Mesothelial cell of epicardium (in vitro differentiated cells): ENCODE results near the gene GLOD4. TPM values are rescaled to one million over a fixed set of nuclear protein-coding genes. Genes with fewer than 3 reads are reported as not detected.
"Not testable (repeated sequence)": the region's sequence is repeated elsewhere in the genome, so short reads cannot be mapped to it uniquely, and the experiment has no call there.

ENCODE experiments used
- DNase-seq, 2 experiments: peaks; one replicate each; pipeline ENCODE4 v3.0.0; 2021; ENCODE audit warnings: low spot score in 2 of 2; ENCODE audit not compliant: unreplicated experiment in 2 of 2
- H3K27ac Mint-ChIP-seq: 2 replicates; pipeline ENCODE4 v1.8.0; 2021; ENCODE audit warnings: mixed read lengths
- H3K27me3 Mint-ChIP-seq: 2 replicates; pipeline ENCODE4 v1.8.0; 2021; ENCODE audit warnings: low read depth, mixed read lengths
- H3K36me3 Mint-ChIP-seq: 2 replicates; pipeline ENCODE4 v1.8.0; 2021; ENCODE audit warnings: mixed read lengths
- H3K4me1 Mint-ChIP-seq: 2 replicates; pipeline ENCODE4 v1.8.0; 2021; ENCODE audit warnings: mixed read lengths
- H3K4me3 Mint-ChIP-seq: 2 replicates; pipeline ENCODE4 v1.8.0; 2021; ENCODE audit warnings: mild to moderate bottlenecking, moderate library complexity, mixed read lengths
- H3K9me3 Mint-ChIP-seq: 2 replicates; pipeline ENCODE4 v1.8.0; 2021; ENCODE audit warnings: mixed read lengths
- CTCF ChIP-seq: fragments of 200-600 bp; sonication (generic); IDR thresholded peaks from one replicate; pipeline ENCODE4 v1.5.0; 2021; ENCODE audit warnings: antibody characterized with exemption; ENCODE audit not compliant: unreplicated experiment
- total RNA-seq: library from RNA; stranded (reverse); gene quantifications from 3 replicates; pipeline ENCODE4 v1.2.1, GENCODE V29; 2021

The GLOD4 gene
- total RNA-seq, 1 donor from 2014 or later = 72.1 TPM

GRCh38 chr17:773467-774312, 8.4 kb downstream of the GLOD4 start:
- Mint-ChIP-seq H3K27me3 (no peaks in the 10 kb centered on the region), H3K4me1 (no peaks in the 10 kb centered on the region), H3K4me3 (no peak overlapping the region), H3K27ac (peak overlapping the region; percentile 34), H3K36me3 (peaks cover 52% of the 10 kb centered on the region), H3K9me3 (no peaks in the 10 kb centered on the region)
- TF ChIP-seq CTCF = no peak
- no peak for DNase-seq

- H3K4me1 Mint-ChIP-seq = no peaks in the 10 kb centered on the region
- DNase-seq = no peak
- no peak overlapping the region for H3K27ac Mint-ChIP-seq
- H3K4me3 Mint-ChIP-seq = no peak overlapping the region
- no peak for TF ChIP-seq CTCF
- H3K9me3 Mint-ChIP-seq = no peaks in the 10 kb centered on the region
- peaks cover 52% of the 10 kb centered on the region for H3K36me3 Mint-ChIP-seq
- no peaks in the 10 kb centered on the region for H3K27me3 Mint-ChIP-seq
Observed at GRCh38 chr17:773016-773415, 9.1 kb downstream of the GLOD4 start.

- H3K27ac Mint-ChIP-seq = no peak overlapping the region
- H3K27me3 Mint-ChIP-seq = no peaks in the 10 kb centered on the region
- H3K4me1 Mint-ChIP-seq = no peaks in the 10 kb centered on the region
- no peak for TF ChIP-seq CTCF
- H3K9me3 Mint-ChIP-seq = no peaks in the 10 kb centered on the region
- no peak for DNase-seq
- no peak overlapping the region for H3K4me3 Mint-ChIP-seq
- peaks cover 38% of the 10 kb centered on the region for H3K36me3 Mint-ChIP-seq
Observed at GRCh38 chr17:767076-767475, 15.0 kb downstream of the GLOD4 start.

GRCh38 chr17:760371-760770, 21.7 kb downstream of the GLOD4 start:
- H3K4me1 Mint-ChIP-seq = peaks cover 11% of the 10 kb centered on the region
- no peaks in the 10 kb centered on the region for H3K27me3 Mint-ChIP-seq
- peaks cover 3% of the 10 kb centered on the region for H3K9me3 Mint-ChIP-seq
- no peak overlapping the region for H3K4me3 Mint-ChIP-seq
- H3K36me3 Mint-ChIP-seq = peaks cover 44% of the 10 kb centered on the region
- no peak for DNase-seq
- TF ChIP-seq CTCF = no peak
- no peak overlapping the region for H3K27ac Mint-ChIP-seq

- H3K36me3 Mint-ChIP-seq = peaks cover 40% of the 10 kb centered on the region
Observed at GRCh38 chr17:759964-760363, 22.1 kb downstream of the GLOD4 start.

GRCh38 chr17:756010-756567, 26.0 kb downstream of the GLOD4 start:
- Mint-ChIP-seq H3K4me1 (peaks cover 23% of the 10 kb centered on the region), H3K36me3 (peaks cover 28% of the 10 kb centered on the region), H3K27ac (peak overlapping the region; percentile 93)
- DNase-seq, H3K27me3 Mint-ChIP-seq, H3K9me3 Mint-ChIP-seq, H3K4me3 Mint-ChIP-seq: not testable (repeated sequence)

More at GRCh38 chr17:759964-760363, 22.1 kb downstream of the GLOD4 start:
- H3K27me3 Mint-ChIP-seq = no peaks in the 10 kb centered on the region
- no peak overlapping the region for H3K4me3 Mint-ChIP-seq
- peaks cover 11% of the 10 kb centered on the region for H3K4me1 Mint-ChIP-seq
- no peak for DNase-seq
- H3K9me3 Mint-ChIP-seq = peaks cover 3% of the 10 kb centered on the region
- TF ChIP-seq CTCF = no peak
- H3K27ac Mint-ChIP-seq = no peak overlapping the region

- not testable (repeated sequence) for DNase-seq, H3K27me3 Mint-ChIP-seq, H3K9me3 Mint-ChIP-seq, H3K4me3 Mint-ChIP-seq
- peaks cover 28% of the 10 kb centered on the region for H3K4me1 Mint-ChIP-seq
- peak overlapping the region; percentile 93 for H3K27ac Mint-ChIP-seq
- H3K36me3 Mint-ChIP-seq = peaks cover 24% of the 10 kb centered on the region
Observed at GRCh38 chr17:755319-755961, 26.6 kb downstream of the GLOD4 start.
